ENCODE results near the gene ATF7.
"Not testable (repeated sequence)": the region's sequence is repeated elsewhere in the genome, so short reads cannot be mapped to it uniquely, and the experiment has no call there.

The ATF7 gene

DNA sequence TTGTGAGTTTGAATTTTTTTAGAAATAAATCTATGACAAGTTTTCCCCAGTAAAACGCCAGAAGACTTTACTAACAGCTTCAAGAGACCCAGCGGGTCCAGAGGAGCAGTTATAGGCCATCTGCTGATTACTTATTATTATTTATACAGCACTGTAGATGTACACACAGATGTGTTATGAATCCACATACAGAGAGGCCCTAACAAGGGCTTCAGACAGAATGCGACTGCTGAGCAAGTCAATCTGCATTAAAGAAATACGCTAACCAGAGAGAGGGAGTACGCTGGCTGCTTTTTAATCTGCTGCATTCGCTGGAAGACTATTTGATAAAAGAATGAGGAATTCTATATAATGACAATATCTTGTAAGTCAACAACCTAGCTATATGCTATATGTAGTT, 32.5 kb downstream of the ATF7 start:
- no peak for DNase-seq

DNA sequence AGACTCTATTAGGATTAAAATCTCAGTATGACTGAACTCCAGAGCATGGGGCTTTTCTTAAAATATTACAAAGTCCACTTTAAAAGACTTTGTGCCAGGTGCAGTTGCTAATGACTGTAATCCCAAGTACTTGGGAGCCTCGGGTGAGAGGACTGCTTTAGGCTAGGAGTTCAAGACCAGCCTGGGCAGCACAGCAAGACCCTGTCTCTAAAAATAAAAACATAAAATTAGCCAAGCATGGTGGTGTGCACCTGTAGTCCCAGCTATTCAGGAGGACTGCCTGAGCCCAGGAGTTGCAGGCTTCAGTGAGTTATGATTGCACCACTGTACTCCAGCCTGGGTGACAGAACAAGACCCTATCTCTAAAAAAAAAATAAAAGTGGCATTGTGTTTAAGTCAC, 33.2 kb downstream of the ATF7 start:
- no peak for DNase-seq

DNA sequence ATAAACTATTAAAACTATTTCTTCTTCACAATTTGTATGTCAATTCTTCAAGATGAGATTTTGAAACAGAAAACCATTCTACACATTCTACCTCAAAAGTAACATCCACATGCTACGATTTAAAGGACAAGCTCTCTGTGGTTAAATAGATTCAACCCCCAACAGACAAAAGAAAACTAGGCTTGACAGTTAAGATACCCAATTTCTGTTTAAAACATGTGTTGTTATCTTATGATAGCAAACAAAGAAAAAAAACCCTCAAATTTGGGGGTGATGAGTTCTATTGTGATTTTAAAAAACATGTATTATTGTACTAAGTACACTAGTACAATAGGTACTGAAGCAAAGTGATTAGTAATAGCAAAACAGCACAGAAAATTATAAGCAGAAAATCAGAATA, 33.8 kb downstream of the ATF7 start:
- no peak for DNase-seq

DNA sequence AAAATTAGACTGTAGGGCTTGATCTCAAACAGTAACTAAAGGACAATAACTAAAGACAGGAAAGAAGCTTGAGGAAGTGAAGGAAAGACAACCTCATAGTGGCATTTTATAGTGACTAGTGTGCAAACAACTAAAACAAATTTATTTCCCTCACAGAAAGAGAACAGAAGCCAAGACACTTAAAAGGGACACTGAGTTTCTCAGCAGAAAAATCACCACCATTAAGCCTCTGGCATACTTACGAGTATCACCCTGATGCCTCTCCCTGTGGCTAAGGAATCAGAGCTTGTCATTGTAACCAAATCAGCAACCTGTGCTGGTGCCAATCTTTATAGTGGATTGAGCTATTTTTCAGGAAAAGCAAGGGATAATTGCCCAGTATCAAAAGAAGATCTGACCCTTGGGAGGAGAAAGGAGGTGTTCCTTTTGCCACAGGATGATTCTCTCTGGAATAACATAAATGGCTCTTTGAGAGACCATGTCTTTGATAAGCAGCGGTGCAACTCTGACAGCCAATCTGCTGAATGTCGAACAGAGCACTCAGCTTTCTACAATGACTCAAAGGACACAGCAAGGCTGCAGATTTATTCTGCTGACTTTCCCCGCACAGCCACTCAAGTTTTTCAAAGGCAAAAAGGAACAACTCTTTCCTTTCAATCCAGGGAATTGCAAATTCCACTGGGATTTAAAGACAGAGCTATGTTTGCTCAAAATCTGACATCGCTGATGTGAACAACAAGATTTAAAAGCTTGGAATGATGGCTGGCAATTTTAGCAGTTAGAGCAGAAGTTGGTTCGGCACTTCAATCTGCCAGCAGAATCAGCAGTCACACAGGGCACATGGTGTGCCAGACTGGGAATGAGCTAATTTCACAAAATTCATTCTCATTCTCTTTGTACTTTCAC, 34.6 kb downstream of the ATF7 start:
- no peak for DNase-seq

DNA sequence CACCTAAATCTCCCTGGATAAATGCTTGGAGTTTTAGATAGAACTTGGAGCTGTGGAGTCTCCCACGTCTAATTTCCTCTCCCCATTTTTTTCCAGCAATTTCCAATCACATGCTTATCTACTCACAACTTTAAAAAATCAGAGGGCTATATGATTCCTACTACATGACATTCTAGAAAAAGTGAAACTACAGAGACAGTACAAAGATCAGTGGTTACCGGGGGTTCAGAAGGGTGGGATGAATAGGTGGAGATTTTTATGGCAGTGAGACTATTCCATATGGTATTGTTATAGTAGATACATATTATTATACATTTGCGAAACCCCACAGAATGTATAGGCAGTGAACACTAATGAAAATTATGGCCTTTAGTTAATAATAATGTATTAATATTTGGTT, 35.5 kb downstream of the ATF7 start:
- DNase-seq, result no peak

DNA sequence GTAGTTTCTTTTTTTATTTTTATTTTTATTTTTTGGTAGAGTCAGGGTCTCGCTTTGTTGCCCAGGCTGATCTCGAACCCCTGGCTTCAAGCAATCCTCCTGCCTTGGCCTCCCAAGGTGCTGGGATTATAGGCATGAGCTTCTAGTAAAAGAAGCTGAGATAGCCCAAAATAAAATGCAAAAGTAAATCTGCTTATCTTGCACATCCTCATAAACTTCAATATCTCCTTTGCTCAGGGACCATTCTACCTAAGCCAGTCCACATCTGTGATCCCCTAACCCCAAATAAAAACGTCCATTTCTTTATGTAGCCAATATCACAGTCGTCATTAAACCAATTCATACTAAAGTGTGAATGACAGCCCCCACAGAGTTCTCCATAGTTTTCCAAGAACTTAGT, 36.3 kb downstream of the ATF7 start:
- no peak for DNase-seq

DNA sequence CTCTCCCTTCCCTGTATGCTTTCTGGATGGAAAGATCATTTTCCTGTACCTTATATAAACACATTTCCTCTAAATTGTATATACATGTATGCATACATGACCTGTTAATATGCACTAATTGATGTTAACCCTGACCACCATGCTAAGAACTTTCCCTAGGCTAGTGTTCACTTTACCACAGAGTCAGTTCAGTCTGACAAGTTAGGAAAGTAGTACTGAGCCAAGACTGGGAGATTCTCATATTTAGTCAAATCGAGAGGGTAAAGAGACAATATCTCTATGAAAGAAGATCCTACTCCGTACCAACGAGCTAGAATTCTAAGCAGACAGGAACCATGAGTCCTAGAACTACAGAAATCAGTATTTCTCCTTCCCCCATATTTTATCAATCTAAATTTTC, 36.8 kb downstream of the ATF7 start:
- no peak for DNase-seq

DNA sequence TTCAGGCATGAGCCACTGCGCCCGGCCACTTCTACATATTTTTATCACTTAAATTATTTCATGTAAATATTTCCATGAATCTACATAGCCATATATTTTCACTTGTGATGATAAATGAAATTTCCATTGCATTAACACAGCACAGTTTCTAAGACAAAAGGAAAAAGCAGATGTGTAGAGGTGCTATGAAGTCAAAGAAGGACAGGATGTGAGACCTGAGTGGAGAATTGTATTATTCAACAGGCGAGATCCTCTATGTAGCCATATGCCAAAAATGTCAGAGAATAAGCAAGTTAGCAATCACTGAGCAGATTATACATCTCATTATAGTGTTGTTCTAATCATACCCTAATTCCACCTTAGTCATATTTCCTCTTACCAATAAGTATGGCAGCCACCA, 38.1 kb downstream of the ATF7 start:
- DNase-seq, result no peak

DNA sequence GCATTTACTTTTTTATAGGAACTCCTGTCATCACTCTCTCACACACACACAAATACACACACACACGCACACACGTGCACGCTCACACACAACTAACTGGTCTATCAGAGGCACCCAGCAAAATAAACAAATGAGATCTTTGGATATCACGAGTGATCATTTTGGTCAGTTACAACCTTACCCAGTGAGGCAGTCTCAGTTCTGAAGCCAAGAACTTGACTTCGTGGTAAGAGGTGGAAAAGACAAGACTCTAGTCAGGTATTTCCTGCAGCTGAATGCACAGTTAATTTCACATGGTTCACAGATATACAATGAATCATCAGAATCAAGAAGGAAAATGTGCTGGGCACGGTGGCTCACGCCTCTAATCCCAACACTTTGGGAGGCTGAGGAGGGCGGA, 39.4 kb downstream of the ATF7 start:
- no peak for DNase-seq

DNA sequence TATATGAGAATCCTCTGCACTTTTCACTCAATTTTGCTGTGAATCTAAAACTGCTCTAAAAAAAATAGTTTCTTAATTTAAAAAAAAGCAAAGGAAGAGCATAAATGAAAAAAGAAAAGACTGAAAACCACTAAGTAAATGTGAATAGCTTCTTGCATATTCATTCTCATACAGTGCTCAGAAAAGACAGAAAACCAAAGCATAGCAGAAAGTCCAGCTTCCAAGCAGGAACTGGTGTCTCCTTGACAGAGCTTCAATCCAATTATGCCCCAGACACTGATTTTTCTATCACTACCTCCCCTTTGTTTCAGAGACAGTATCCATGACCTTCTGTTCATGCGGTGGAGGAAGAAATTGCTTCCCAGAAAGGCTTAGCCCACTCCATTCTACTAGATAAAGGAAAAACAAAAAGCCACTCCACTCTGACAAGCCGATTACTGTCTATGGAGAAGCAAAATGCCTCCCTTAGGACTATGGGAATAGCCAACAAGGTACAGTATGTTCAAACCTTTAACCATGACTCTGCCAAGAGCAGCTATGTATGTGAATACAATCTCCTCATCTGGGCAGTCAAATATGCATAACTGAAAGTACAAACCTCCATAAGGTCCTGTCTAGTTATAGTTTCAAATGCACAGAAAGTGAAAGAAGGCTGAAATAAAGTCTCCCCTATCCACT, 40.6 kb downstream of the ATF7 start:
- DNase-seq, result no peak

DNA sequence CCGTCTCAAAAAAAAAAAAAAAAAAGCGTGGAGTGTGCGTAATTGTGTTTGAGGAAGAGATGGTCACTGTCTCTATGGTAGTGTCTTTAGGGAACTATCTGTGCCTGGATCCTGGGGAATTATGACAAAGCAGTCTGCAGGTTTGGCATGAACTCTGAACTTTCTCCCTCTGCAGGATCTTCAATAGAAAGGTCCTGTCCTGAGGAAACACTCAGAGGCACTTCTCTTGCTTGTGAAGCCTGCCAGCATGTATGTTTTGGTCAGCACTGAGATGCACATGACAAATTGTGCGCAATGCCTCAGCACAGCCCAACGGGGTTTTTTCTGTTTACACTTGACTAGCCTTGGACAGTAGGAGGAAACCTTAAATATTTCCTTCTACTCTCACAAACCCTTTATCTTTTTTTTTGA, 46.6 kb downstream of the ATF7 start:
- no peak for DNase-seq

DNA sequence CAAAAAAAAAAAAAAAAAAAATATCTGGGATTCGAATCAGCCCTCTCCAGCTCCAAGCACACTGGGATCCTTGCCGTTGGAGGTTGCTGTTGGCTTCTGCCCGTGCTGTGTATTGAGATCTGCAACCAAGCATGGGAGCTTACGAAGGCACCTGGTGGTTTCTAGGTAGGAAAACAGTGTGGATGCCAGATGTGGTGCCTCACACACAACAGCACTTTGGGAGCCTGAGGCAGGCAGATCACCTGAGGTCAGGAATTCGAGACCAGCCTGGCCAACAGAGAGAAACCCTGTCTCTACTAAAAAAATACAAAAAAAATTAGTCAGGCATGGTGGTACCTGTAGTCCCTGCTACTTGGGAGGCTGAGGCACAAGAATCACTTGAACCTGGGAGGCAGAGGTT, 47.4 kb downstream of the ATF7 start:
- no peak for DNase-seq

DNA sequence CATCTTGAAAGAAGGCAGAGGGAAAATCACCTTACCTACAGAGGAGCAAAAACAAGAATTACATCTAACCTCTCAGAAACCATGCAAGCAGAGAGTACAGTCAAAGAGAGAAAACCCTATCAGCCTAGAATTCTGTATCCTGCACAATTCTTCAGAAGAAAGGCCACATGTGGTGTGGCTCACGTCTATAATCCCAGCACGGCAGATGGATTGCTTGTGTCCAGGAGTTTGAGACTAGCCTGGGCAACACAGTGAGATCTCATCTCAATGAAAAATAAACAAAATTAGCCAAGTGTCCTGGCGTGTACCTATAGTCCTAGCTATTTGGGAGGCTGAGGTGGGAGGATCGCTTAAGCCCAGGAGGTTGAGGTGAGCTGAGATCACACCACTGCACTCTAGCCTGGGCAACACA, 48.2 kb downstream of the ATF7 start:
- no peak for DNase-seq

DNA sequence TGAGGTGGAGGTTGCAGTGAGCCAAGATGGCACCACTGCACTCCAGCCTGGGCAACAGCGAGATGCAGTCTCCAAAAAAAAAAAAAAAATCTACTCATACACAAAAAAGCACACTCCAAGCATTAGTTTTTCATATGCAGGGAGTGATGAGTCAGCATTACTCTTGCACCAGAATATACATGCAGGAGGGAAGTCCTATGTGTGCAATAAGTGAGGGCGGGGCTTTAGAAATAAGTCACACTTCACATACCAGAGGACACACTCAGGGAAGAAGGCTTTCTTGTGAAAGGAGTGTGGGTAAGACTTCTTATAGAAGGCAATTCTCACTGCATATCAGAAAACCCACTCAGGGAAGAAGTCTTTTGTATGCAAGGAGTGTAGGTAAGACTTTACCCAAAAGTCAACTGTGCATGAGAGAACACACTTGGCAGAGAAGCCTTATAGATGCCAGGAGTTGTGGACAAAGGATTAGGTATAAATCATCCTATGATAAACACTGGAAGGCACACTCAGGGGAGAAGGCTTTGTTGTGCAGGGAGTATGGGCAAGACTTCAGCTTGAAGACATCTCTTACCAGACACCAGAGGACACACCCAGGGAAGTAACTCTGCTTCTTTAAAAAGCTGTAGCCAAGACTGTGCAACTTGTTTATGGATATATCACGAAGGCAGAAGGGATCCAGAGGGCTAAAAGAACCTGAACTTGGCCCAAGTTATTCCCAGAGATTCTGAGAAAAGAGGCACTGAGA, 50.5 kb downstream of the ATF7 start:
- no peak for DNase-seq

DNA sequence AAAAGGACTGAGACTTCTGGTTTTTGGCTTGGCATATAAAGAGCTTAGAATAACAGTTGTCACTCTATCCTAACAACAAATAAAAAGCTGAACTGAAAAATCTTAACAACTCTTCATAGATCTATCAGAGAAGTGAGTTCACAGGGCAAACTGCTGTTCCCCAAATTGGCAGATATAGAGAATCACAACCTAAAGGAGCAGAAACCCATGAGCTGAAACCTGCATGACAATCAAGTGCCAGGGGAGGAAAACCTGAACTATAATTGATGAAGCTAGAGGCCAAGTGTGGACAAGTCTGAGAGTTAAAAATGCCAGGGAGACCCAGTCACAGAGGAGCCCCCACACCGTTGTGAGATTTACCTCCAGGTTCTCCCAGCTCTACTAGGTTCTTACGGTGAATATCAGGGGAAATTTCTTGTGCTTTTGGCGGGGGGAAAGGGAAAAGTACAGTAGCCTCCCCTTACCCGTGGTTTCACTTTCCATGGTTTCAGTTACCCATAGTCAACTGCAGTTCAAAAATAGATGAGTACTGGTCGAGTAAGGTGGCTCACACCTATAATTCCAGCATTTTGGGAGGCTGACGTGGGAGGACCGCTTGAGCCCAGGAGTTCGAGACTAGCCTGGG, 53.9 kb downstream of the ATF7 start:
- DNase-seq, result no peak

DNA sequence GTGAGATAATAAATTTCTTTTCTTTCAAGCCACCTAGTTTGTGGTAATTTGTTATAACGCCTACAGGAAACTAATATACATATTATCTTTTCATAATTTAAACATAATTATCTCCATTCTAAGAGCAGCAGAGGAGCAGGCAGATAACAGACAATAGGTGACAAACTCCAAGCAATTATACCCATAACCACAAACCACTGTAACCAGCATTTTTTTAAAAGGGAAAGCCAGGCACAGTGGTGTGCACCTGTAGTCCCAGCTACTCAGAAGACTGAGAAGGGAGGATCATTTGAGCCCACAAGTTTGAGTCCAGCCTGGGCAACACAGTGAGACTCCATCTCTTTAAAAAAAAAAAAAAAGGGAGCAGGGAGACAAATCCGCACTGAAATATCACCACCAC, 54.9 kb downstream of the ATF7 start:
- DNase-seq, result no peak

DNA sequence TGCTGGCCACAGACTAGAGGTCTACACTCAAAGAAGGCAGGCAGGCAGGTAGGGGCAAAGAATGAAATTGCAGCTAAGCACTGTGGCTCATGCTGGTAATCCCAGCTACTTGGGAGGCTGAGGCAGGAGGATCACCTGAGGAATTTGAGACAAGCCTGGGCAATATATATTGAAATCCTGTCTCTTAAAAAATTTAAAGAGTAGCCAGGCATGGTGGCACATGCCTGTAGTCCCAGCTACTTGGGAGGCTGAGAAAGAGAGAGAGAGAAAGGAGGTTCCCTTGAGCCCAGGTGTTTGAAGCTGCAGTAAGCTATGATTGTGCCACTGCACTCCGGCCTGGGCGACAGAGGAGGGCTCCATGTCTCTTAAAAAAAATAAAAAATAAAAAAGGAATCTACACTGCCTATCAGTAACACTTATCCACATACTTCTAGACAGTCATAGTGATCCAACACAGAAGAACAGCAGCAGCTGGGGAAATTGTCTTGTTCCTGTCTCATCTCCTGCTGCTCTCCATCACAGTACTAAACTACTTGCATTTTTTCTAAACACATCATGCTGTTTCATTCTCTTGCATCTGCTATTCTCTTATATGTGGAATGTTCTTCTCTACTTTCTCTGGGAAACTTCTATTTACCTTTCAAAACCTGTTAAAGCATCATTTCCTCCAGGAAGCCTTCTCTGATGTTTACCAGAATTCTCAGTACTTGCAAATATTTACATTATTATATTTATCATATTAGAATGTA, 57.2 kb downstream of the ATF7 start:
- DNase-seq, result no peak

DNA sequence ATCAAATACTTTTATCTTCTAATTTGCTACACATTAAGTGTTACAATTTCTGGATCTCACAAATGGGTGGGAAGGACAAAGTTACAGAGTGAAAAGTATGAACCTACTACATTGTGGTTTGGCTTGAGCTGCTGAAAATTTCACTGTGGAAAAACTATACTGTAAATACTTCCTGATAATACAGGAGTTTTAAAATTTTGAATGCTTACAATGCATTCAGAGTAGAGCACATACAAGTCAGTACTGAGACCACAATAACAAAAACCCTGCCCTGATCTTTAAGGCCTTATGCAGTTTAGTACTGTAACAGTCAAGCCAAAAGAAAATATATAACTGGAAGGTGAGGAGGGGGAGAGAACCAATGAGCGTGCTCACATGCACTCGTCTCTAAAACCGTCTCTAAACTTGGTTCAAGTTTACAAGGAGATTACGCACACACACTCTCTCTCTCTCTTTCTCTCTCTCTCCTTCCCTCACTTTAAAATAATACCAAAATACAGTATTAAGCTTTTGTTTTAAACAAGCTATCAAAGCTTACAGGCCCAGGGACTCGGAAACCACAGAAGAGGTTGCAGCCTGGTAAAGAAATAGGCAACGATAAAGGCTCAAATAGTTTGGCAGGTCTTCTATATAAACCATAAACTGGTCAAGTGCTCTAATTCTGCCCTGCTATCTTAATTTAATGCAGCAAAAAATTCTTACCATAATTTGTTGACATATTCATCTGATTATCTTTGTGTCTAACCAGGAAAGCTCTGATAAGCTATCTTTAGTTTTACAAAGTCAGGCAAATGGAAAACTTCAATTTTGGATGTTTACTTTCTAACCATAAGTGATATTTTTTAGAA, 58.0 kb downstream of the ATF7 start:
- no peak for DNase-seq

DNA sequence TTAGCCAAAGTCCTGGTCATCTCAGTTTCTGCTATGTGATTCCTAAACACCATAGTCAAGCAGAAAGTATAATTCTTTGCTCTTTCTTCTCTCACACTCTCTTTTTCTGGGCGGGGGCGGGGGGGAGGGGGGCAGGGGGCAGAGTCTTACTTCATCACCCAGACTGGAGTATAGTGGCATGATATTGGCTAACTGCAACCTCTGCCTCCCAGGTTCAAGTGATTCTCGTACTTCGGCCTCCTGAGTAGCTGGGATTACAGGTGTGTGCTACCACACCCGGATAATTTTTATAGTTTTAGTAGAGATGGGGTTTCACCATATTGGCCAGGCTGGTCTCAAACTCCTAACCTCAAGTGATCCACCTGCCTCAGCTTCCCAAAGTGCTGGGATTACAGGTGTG, 60.8 kb downstream of the ATF7 start:
- DNase-seq, result not testable (repeated sequence)

DNA sequence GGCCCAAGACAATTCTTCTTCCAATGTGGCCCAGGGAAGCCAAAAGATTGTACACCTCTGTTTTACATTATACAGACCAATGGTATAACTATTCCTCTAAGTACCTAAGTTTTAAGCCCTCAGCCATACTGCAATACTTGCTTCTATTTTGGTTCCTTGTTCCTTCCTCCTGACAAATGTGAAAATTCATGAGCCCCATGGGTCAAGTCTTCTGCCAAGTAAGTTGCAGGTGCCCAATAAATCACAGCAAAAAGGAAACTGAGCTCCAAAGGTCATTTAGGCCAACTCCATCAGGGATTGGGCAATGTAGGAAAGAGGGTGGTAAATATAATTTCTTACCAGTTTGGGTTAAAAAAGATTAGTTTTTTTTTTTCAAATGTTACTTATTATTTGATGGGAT, 61.2 kb downstream of the ATF7 start:
- DNase-seq, result no peak

DNA sequence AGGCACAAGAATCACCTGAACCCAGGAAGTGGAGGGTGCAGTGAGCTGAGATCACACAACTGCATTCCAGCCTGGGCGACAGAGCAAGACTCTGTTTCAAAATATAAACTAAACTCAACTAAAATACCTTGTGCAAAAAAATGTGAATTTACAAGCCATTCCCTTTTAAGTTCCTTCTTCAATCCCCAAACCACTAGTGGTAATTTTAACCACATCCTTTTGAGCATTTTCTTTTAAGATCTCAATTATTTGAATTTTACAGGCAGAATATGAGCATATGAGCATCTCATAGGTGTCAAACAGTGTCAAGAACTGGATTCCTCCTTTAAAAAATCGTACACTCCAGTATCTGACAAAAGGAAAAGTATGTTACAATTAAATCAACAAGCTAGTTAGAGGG, 61.9 kb downstream of the ATF7 start:
- no peak for DNase-seq

Measured in SHP77 (cell line).